AML-193 (cell line): Measurements from ENCODE around the gene COX6B2.

ENCODE experiments used
- DNase-seq, 2 experiments: peaks; one replicate each; lab custom pipeline; 2025; lab: John Stamatoyannopoulos, UW

COX6B2 gene

DNA sequence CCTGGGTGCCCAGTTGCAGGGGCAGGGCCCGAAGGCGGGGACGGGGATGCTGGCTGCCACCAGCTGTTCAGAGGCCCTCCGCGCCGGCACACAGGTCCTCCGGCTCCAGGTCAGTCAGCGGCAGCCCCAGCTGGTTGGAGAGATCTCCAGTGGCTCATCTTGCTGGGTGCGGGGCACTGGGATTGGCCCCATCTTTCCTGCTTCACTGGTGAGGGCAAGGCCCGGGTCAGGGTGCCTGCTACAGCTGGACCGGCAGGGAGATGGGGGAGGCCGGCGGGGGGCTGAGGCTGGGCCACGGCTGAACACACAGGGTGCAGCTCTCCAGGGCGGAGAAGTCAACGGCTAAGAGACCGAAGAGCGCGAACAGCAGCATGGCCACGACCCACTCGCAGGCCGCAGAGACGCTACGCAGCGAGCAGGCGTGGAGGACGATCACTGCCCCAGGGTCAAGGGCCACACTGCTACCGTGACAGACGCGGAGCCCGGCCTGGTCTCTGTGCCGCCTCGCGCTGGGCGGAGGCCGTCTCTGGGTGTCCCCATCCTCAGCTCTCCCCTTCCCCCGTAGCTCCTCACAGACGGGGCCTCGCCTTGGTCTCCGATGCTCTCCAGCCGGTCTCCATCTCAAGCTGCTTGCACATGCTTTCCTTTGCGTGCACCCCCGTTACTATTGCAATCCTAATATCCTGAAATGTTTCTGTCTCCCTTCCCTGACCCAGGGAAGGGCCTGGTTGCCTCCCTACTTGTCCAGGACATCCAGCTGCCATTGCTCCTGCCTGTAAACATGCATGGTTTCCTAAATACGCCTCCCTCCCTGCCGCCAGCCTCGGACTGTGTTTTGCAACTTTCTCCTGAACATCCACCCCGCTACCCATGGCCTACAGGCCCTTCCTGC, 41.7 kb downstream of the COX6B2 start:
- no peak for DNase-seq

DNA sequence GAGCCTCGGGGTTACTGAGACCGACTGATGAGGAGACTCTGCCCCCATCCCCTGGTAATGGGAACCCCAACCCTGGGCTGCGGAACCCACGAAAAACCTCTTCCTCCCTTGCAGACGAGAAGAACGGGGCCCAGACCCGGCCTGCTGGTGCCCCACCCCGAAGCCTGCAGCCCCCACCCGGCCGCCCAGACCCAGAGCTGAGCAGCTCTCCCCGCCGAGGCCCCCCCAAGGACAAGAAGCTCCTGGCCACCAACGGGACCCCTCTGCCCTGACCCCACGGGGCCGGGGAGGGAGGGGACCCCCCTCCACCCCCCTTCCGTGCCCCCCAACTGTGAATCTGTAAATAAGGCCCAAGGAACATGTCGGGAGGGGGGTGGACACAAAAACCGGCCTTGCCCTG, 42.7 kb downstream of the COX6B2 start:
- no peak for DNase-seq

DNA sequence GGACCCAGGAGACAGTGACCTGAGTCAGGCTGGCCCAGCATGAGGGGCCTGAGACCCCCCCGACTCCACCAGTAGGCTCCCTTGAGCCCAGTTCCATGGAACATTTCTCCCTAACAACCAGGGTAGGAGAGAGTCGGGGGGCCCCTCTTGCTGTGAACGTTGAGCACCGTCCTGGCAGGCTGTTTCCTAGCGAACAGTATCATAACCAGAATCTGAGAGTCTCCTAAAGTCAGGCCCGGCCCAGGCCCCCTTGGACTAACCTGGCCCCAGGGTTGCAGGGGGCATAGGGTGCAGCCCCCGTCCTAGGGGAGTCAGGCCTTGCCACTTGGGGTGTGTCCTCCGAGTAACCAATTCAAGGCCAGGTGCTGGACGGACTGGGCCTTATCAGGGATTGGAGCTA, 43.1 kb downstream of the COX6B2 start:
- no peak for DNase-seq

DNA sequence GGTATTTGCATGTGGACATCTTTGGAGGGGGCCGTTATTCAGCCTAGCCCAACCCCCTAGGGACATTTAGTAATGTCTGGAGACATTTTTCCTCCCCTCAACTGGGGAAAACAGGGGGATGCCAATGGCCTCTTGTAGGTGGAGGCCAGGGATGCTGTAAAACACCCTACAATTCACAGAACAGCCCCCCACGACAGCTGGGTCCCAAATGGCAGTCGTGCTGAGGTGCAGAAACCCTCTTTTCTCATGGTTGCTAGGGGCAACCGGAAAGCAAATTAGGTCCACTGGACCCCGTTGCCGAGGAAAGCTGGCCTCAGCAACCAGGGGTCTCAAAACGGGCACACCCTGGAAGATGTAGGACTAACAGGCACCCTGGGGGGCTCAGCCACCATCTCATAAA, 44.0 kb downstream of the COX6B2 start:
- DNase-seq: no peak

DNA sequence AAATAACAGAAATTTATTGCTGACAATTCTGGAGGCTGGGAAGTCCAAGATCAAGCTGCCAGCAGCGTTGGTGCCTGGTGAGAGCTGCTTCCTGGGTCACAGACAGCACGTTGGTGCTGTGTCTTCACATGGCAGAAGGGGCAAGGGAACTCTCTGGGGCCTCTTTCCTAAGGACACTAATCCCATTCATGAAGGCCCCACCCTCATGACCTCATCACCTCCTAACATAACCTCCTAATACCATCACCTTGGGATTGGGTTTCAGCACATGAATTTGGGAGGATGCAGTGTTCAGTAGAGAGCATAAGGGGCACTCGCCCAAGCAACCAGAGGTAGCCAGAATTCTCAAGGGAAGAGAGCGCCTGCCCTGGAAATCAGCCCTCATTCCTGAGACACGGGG, 45.1 kb downstream of the COX6B2 start:
- no peak for DNase-seq

DNA sequence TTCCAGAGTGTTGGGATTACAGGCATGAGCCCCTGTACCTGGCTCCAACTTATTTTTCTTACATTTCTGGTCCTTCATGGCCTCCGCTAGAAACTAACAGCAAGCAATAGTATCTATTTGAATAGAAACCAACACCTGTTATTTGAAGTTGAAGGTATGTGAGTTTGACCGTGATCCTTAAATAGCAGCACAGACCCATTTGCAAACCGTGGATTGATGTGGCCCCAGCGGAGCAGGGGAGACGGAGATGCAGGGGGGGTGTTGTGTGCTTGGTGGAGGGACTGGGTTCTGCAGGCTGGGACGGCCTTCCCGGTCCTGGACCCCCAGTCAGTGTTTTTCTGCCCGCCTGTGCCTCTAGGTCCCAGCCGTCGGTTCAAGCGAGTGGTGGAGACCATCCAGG, 46.2 kb downstream of the COX6B2 start:
- DNase-seq: no peak

DNA sequence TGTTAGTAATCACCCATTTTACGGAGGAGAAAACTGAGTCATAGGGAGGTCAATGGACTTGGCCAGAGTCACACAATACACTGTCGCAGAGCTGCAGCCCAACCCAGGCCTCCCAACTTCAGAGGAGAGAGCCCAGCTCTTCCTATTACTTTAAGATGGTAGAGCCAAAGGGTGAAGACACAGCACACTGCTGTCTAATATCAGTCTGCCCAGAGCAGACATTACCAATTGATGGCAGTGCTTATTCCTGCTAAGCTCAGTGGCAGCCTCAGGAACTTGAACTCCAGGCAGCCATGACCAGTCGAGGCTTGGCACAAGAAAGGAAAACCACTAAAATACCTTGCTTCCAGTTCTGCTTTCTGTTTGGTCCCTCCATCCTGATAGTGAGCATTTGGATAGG, 47.8 kb downstream of the COX6B2 start:
- no peak for DNase-seq

DNA sequence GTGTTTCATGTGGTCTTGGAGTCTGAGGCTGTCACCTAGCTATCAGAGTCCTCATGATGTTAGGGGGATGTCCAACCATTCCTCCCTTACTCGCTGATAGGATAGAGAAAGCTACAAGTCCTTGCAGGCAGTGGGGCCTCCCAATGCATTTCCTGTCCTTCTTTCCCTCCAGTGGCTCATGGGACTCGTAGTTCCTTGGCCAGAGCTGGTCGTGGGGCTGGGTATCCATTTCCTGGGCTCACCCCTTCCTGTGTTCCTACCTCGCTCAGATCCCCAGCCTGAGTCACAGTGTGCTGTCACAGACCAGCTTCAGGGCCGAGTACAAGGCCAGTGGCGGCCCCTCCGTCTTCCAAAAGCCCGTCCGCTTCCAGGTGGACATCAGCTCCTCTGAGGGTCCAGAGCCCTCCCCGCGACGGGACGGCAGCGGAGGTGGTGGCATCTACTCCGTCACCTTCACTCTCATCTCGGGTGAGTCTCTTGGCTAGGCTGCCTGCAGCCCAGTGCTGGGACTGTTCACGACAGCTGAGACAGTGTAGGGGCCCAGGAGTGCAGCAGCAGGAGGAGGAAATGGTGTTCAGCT, 48.4 kb downstream of the COX6B2 start:
- DNase-seq: no peak

DNA sequence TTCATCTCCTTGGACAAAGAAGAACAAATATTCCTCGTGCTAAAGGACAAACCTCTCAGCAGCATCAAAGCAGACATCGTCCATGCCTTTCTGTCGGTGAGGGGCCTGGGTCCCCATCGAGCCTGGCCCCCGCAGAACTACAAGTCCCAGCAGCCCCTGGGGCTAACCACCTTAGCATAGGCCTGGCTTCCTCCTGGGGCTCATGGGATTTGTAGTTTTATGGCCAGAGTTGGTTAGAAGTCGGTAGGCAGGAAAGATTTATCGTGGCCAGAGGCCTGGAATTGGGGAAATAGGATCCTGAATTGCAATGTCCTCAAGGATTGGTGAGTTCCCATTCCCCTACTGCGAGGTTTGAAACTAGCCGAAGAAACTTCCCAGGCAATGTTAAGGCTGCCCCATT, 49.0 kb downstream of the COX6B2 start:
- no peak for DNase-seq

DNA sequence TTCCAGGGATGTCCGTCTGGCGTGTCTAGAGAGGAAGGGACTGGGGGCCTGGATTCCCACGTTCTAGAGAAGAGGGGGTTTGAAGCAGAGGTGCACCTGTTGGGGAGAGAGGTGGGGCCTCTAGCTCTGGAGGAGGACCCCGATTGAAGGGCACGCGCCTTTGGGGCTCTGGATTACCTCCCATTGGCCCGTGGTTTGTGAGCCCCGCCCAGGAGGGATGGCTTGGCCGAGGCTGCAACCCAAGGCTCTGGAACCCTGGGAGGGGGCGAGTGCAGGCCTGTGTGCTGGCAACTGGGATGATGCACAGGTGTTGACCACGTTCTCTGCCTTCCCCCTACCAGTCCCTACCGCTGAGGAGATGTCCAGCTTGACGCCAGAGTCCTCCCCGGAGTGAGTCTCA, 49.5 kb downstream of the COX6B2 start:
- DNase-seq: no peak

DNA sequence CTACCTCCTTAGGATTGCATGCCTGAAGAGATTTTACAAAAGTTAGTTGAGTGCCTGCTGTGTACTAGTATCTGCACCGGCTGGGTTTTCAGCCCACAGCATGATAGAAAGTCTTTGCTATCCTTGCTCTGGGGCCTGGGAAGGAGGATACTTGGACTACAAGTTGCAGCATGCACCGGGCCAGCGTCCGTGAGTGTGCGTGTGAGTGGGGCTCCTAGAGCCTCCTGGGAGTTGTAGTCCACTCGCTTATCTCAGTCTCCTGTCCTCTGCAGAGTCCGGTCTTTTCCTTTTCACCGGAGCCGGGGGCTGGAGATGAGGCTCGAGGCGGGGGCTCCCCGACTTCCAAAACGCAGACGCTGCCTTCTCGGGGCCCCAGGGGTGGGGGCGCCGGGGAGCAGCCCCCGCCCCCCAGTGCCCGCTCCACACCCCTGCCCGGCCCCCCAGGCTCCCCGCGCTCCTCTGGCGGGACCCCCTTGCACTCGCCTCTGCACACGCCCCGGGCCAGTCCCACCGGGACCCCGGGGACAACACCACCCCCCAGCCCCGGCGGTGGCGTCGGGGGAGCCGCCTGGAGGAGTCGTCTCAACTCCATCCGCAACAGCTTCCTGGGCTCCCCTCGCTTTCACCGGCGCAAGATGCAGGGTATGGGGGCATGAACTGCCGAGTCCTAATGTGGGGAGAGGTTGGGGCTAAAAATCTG, 50.1 kb downstream of the COX6B2 start:
- peak; percentile 11 to 15 for DNase-seq

DNA sequence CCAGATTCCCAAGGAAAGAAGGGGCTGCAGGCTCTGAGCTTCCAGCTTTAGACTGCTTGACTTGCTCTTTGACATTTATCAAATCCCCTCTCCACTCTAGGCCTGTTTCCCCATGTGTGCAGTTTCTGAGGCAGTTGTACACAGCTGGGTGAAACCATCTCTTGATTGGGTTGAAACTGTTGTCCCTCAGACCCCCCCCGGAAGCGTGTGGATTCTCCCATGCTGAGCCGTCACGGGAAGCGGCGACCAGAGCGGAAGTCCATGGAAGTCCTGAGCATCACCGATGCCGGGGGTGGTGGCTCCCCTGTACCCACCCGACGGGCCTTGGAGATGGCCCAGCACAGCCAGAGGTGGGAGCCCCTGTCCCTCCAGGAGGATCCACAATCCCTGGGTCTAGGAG, 51.0 kb downstream of the COX6B2 start:
- no peak for DNase-seq

DNA sequence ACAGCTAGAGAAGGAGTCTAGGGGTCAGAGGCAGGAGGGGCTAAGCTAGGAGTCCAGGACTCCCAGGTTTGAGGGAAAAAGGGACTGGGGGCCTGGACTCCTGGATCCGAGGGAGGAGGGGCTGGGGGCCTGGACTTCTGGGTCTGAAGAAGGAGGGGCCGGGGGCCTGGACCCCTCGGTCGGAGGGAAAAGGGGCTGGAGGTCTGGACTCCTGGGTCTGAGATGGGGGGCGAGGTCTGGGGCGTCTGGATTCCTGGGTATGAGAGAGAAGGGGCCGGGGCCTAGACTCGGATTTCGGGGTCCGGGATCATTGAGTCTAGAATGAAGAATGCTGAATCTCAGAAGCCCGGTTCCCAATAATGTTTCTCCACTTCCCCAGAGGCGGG, 52.2 kb downstream of the COX6B2 start:
- DNase-seq: no peak

DNA sequence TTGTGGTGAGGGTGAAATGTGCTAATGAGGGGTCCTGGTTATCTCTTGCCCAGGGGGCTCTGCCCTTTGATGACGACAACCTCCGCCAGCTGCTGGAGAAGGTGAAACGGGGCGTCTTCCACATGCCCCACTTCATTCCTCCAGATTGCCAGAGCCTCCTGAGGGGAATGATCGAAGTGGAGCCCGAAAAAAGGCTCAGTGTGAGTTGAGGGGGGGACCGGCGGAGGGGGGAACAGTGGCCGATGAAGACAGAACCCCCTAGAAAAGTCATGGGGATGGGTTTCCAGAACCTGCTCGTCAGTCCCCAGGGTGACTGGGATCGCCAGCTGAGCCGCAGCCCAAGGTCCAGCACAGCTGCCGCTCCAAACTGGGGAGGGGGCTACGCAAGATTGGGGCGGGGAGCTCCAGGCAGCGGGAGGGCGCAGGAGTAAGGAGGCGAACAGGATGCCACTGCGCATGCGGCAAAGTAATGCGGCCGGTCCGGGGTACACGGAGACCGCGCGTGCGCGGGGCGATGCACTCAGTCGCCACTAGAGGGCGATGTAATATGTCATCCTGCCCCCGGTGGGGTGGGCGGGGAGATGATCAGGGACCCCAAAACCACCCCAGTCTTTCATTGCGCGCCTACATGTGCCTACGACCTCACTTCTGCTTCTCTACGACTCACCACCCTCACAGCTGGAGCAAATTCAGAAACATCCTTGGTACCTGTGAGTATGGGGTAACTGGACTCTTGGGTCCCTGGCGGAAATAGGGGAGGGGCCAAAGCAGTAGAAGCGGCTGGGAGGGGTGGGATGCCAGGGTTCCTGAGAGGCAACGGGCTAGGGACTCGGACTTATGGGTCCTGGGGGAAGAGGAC, 52.8 kb downstream of the COX6B2 start:
- DNase-seq: peak; percentile 69 to 73

DNA sequence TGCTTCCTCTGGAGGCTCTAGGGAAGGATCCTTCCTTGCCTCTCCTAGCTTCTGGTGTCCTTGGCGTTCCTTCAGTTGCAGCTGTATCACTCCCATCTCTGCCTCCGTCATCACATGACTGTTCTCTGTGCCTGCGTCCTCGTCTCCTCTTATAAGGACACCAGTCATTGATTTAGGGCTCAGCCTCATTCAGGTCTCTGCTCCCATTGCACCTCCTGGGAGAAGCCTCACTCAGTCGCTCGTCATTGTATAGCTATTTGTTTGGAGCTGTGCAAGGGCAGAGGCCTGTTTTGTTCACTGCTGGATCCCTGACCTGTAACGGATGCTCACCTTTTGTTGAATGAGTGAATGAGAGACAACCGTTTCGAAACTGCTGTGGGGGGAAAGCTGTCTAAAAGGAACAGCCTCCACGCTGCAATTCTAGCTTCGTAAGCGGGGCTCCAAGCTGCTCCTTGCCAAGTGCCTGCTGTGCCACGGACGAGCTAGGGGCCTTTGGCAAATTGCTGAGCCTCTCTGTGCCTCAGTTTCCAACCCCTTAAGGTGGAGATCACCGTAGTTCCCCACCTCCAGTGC, 53.5 kb downstream of the COX6B2 start:
- no peak for DNase-seq

DNA sequence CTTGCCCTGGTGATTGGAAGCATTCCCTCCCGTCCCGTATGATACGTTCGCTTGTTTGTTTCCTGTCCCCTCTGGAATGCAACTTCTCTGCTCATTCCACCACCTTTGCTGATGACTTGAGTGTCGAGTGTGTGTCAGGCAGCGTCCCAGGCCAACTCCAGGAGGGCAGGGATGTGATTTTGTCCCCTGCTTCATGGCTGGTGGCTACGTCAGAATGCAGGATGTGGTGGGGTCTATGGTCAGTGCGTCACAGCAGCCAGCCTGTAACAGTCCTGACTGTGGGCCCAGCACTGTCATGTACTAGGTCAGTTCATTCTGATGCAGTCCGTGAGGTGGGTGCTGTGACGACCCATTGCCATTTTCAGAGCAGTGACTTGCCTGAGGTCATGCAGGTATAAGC, 54.5 kb downstream of the COX6B2 start:
- DNase-seq: no peak
